NCI-H1105 (cell line): ENCODE data around the gene NRXN2.

Experiments used
- DNase-seq: peaks from one replicate; lab custom pipeline; 2025; lab: John Stamatoyannopoulos, UW

NRXN2 gene

GRCh38 chr11:64627371-64627770 is 95.6 kb downstream of the NRXN2 start:
- no peak for DNase-seq

GRCh38 chr11:64626637-64627036 is 96.4 kb downstream of the NRXN2 start:
- DNase-seq: no peak

GRCh38 chr11:64624883-64625481 is 98.0 kb downstream of the NRXN2 start:
- DNase-seq: no peak

GRCh38 chr11:64622681-64623080 is 100.3 kb downstream of the NRXN2 start:
- DNase-seq: no peak

- DNase-seq: no peak
Measured at GRCh38 chr11:64621283-64622019, 101.5 kb downstream of the NRXN2 start.

GRCh38 chr11:64620381-64620971 is 102.5 kb downstream of the NRXN2 start:
- DNase-seq: peak; percentile 49

GRCh38 chr11:64619811-64620380 is 103.1 kb downstream of the NRXN2 start:
- no peak for DNase-seq

- DNase-seq: no peak
Measured at GRCh38 chr11:64619196-64619595, 103.8 kb downstream of the NRXN2 start.

GRCh38 chr11:64616817-64617216 is 106.2 kb downstream of the NRXN2 start:
- DNase-seq: no peak

GRCh38 chr11:64614917-64615316 is 108.1 kb downstream of the NRXN2 start:
- no peak for DNase-seq

GRCh38 chr11:64613648-64614047 is 109.3 kb downstream of the NRXN2 start:
- no peak for DNase-seq

GRCh38 chr11:64611869-64612646 is 110.9 kb downstream of the NRXN2 start:
- DNase-seq: no peak

GRCh38 chr11:64611176-64611575 is 111.8 kb downstream of the NRXN2 start:
- DNase-seq: no peak

- no peak for DNase-seq
Measured at GRCh38 chr11:64610596-64610995, 112.4 kb downstream of the NRXN2 start.

GRCh38 chr11:64609436-64610047 is 113.5 kb downstream of the NRXN2 start:
- DNase-seq: no peak

GRCh38 chr11:64608636-64609035 is 114.4 kb downstream of the NRXN2 start:
- no peak for DNase-seq

- DNase-seq: no peak
Measured at GRCh38 chr11:64608046-64608445, 115.0 kb downstream of the NRXN2 start.

GRCh38 chr11:64607381-64607985 is 115.5 kb downstream of the NRXN2 start:
- DNase-seq: no peak

GRCh38 chr11:64606796-64607380 is 116.1 kb downstream of the NRXN2 start:
- DNase-seq: no peak

- DNase-seq: no peak
Measured at GRCh38 chr11:64605656-64606585, 117.1 kb downstream of the NRXN2 start.
